GM19324 (cell line): ENCODE data around the gene NEDD1.

Source experiments
- ATAC-seq: cut with Tn5 transposase; IDR thresholded peaks from one replicate; pipeline ENCODE4 v1.9.1; 2021; ENCODE audit warnings: mild to moderate bottlenecking, moderate library complexity; ENCODE audit not compliant: unreplicated experiment, low FRiP score

The NEDD1 gene

DNA sequence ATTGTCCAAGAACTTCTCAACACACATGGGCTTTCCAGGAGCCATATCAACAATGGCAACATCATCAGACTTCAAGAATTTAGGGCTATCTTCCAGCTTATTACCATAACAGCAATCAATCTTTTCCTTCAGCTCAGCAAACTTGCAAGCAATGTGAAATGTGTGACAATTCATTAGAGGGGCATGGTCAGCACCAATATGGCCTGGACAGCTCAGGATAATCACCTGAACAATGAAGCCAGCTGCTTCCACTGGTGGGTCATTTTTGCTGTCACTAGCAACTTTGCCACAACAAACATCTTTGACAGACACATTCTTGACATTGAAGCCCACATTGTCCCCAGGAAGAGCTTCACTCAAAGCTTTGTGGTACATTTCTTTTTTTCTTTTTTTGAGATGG, 5.9 kb upstream of the NEDD1 start:
- ATAC-seq, result no peak

DNA sequence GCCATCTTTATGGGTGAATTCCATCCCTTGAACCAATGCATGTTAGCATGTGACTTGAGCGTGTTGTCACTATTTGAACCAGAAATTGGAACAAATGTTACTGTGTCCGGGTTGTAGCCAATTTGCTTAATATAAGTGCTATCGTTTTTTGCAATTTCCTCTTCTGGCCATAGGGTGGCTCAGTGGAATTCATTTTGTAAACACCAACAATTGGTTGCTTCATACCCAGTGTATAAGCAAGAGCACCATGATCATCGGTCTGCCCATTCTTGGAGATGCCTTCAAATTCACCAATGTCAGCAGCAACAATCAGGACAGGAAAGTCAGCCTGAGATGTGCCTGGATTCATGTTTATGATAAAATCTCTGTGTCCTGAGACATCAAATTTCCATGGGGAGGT, 5.0 kb upstream of the NEDD1 start:
- ATAC-seq, result no peak

DNA sequence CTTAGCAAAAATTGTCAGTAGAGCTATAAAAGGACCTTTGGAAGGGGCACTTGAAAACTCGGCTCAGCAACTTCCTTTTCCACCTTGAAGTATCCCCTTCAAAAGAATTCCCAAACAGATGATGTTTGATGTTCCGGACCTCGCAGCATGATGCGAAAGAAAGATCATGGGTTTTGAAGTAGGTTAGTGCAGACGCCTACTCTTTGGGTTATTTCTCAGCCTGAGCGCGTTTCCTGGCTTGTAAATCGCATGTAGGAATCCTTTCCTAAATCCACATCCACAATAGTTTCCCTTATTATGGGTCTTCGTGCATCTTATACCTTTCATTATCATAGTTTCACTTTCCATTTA, 584 bp upstream of the NEDD1 start:
- no peak for ATAC-seq

DNA sequence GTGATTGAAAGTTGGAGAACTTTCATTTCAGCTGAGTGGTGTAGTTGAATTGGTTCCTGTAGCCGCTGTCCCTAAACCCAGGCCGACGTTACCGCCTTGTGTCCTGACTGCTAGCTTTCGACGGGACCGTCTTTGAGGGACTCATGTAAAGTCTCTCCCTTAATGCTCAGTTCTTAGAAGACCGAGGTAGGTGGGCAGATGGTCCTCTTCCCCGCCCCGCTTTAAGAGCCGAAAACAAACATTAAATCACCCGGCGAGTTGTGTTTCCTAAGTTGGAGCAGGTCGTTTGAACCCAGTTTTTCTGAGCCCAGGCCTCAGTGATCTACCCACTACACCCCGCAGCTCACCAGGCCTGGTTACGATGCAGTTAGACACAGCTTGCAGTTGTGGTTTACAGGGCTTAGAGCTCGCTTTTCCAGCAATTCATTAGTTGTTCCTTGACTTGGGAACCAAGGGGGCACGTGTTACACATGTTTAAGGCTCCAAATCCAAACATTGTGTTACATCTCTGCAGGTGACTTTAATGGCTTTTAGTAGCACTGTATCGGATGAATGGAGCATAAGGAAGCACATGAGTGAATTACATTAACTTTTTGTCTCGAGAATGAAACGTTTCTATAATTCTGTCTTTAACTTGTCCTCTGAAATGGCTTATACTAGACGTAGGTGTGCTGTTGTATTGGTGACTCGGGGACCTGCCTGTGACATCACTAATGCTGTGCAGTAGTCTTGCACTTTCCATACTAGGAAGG, 790 bp downstream of the NEDD1 start:
- peak; percentile 23 for ATAC-seq

DNA sequence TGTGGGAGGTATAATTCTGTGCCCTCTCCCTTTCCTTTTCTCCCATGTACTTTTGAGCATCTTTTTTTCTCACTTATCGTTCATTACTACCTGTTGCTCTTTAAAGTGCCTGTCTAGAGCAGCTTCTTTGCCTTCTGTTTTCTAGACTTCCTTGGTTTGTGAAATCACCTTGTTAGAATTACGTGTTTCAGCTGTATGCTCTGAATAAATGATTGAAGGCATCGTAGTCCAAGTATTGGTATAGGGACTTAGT, 1.3 kb downstream of the NEDD1 start:
- ATAC-seq, result no peak

GRCh38 chr12:96912261-96912660, 5.2 kb downstream of the NEDD1 start:
- ATAC-seq, result no peak

DNA sequence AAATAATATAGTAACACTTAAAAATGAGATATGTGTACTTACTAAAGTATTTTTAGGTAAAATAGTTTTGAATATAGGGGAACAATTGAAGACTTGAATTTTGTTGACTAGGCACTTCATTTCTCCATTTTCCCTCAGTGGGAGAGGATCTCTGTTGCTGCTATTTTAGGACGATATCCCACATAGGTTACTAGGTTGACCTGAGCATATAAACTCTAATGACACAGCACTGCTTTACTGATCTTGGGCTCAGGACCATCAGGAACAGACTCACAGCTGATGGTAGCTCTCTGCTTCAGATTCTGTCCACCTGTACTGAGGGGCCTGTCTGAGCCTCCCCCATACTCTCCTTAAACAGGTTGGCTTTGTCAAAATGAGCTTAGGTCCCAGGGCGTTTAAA, 5.9 kb downstream of the NEDD1 start:
- ATAC-seq, result no peak

DNA sequence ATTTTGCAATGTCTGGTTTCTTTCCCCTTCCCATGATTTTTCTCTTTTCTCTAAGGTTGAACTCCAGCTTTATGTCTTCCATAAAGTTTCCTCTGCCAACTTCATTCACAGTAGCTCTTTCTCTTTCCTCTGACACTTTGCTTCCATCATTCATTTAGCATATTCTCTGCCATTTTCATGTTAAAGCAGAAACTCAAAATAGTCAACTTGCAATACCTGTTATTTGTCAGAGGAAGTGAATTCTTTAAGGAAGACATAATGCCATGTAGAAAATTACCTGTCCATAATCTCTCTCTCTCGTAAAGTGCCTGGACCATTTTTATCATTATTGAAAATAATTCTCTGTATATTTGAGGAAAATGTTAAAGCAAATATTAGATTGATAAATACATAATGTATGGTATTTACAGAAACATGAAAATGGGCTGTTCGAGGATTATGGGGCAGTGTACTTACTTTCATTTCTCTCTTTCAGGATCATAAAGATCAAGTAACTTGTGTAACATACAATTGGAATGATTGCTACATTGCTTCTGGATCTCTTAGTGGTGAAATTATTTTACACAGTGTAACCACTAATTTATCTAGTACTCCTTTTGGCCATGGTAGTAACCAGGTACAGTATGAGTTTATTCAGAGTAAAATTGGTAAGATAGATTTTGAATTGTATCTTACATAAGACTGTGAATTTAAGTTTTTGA, 12.6 kb downstream of the NEDD1 start:
- ATAC-seq, result no peak

DNA sequence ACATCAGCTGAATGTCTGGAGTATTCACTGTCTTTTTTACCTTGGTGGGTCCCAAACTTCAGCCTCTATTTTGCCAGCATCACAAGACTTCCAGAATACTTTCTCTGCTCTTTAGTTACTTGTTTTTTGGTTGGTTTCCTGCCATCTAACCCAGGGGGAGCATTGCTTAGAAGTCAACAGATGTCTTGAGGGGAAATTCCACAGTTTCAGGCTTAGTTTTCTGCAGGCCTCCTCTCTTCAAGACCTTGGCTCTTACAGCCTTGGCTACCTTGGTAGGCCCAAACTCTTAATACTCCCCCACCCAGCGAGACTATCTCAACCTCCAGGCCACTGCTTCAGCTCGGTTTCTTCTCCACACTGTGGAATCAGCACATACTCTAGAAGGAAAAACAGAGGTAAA, 41.7 kb downstream of the NEDD1 start:
- ATAC-seq, result no peak

GRCh38 chr12:96979532-96979931, 72.5 kb downstream of the NEDD1 start:
- ATAC-seq, result no peak

DNA sequence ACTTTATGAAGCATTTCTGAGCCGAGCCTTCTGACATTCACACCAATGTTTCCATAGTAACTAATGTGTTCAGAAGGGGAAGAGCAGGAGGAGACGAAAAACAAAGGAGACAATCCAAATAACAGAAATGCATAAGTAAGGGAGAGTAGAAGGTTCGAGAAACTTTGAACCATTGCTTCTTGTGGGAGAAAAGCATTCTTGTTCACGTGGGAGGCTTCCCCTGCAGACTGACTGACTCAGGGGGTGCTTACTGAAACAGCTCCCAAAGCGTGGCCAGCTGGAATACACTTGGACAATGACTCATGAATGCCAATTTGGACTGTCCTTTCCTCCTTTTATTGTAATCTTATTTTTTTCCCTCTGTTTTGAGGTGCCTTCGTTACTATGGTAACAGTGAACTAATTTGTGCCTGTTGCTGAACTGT, 73.9 kb downstream of the NEDD1 start:
- no peak for ATAC-seq

DNA sequence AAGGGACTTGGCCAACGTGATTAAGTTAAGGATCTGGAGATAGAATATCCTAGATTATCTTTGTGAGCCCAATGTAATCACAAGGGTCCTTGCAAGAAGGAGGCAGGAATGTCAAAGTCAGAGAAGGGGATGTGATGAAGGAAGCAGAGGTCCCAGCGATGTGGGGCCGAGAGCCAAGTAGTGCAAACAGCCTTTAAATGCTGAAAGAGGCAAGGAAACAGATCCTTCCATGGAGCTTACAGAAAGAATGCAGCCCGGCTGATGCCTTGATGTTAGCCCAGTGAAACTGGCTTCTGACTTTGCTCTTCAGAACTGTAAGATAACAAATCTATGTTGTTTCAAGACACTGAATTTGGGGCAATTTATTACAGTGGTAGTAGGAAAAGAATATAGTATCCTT, 74.9 kb downstream of the NEDD1 start:
- no peak for ATAC-seq

DNA sequence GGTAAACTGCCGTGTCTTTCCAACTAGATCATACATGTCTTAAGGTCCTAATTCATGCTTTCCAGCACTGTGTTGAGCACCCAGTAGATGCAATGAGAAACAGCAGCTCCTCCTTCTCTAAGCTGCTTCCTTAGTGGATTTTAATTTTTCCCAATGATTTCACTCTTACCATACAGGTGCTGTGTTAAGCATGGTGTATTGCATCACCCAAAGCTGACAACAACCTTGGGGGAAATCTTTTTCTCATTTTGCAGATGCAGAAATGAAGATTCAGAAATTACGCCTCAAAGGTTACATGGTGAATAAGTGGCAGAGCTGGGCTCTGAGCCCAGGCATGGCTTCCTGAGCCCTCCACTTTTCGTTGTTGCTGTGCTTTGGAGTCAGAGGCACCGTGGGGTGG, 75.6 kb downstream of the NEDD1 start:
- ATAC-seq, result no peak

DNA sequence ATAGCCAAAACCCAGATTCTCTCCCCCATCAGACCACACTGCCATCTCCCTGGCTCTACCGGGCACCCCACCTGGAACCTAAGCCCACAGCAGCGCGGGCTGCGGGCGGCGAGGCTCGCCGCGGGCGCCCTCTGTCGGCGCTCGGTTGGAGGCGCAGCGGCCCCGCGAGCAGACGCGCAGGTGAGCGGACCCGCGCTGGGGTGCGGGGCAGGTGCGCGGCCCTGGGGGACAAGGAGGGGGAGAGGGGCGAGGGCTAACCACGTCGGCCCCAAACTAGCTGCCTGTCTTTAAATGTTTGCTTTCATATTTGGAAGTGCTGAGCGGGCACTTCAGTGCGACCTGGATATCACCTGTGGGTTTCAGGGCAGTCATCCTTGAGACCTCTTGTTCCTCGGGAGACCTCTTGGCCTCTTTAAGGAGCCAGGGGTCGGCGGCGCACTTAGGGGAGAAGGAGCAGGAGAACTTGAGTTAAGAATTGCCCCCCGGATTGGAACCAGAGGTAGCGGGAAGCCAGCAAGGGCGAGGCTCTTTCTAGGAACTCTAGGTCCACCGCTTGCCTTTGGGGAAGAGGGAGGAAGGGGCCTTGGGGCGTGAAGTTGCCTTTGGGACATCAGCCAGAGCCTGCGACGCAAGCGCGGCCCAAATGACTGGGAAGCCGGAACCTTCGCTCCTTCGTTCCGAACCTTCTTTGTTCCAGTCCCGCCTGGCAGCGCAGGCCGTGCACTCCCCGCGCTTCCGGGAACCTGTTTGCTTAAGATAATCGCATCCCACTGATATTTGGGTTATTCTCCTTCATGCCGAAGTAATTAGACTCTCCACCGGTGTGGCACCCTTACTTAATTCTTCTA, 78.7 kb downstream of the NEDD1 start:
- ATAC-seq, result peak; percentile 73

GRCh38 chr12:96986883-96987523, 79.9 kb downstream of the NEDD1 start:
- no peak for ATAC-seq

- no peak for ATAC-seq
These were observed 81.9 kb downstream of the NEDD1 start for GRCh38 chr12:96988919-96989318.

- no peak for ATAC-seq
These were observed 82.9 kb downstream of the NEDD1 start for GRCh38 chr12:96989916-96990315.

- no peak for ATAC-seq
These were observed 87.8 kb downstream of the NEDD1 start for GRCh38 chr12:96994900-96995299.

- ATAC-seq, result no peak
These were observed 88.8 kb downstream of the NEDD1 start for GRCh38 chr12:96995861-96996260.

- no peak for ATAC-seq
These were observed 90.9 kb downstream of the NEDD1 start for GRCh38 chr12:96997797-96998484.

GRCh38 chr12:97003276-97003675, 96.2 kb downstream of the NEDD1 start:
- no peak for ATAC-seq
